Ishikawa (cell line): ENCODE data around the gene ST14.

Source experiments
- CEBPB ChIP-seq: IDR thresholded peaks from 2 replicates; pipeline ENCODE4 v1.6.1; 2012
- CREB1 ChIP-seq: IDR thresholded peaks from 2 replicates; pipeline ENCODE4 v1.6.1; 2012; ENCODE audit warnings: low read depth
- EGR1 ChIP-seq: IDR thresholded peaks from 2 replicates; pipeline ENCODE4 v1.6.1; 2012
- EP300 ChIP-seq: IDR thresholded peaks from 2 replicates; pipeline ENCODE4 v1.6.1; 2012; ENCODE audit warnings: borderline replicate concordance
- FOXM1 ChIP-seq: IDR thresholded peaks from 2 replicates; pipeline ENCODE4 v1.6.1; 2012; ENCODE audit warnings: low read depth, borderline replicate concordance
- RAD21 ChIP-seq: IDR thresholded peaks from 2 replicates; pipeline ENCODE4 v1.6.1; 2012; ENCODE audit warnings: low read depth
- REST ChIP-seq: IDR thresholded peaks from 2 replicates; pipeline ENCODE4 v1.6.1; 2012; ENCODE audit warnings: low read depth, mild to moderate bottlenecking
- TAF1 ChIP-seq: IDR thresholded peaks from 2 replicates; pipeline ENCODE4 v1.6.1; 2012; ENCODE audit warnings: low read depth, mild to moderate bottlenecking
- YY1 ChIP-seq: IDR thresholded peaks from 2 replicates; pipeline ENCODE4 v1.6.1; 2012; ENCODE audit warnings: low read depth
- ZBTB7A ChIP-seq: IDR thresholded peaks from 2 replicates; pipeline ENCODE4 v1.6.1; 2012; ENCODE audit warnings: low read depth
- TF ChIP-seq, protein P1 (sequence below): IDR thresholded peaks from 2 replicates; pipeline ENCODE4 v1.6.1; 2012
- TF ChIP-seq, protein P2 (sequence below): IDR thresholded peaks from 2 replicates; pipeline ENCODE4 v1.6.1; 2012

- TF ChIP-seq FOXM1 (no peak), EP300 (no peak), ZBTB7A (no peak), CREB1 (no peak), YY1 (no peak), REST (no peak), RAD21 (no peak), TAF1 (no peak), CEBPB (no peak), EGR1 (no peak)
- TF ChIP-seq, protein P1, sequence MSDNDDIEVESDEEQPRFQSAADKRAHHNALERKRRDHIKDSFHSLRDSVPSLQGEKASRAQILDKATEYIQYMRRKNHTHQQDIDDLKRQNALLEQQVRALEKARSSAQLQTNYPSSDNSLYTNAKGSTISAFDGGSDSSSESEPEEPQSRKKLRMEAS = no peak
- TF ChIP-seq, protein P2, sequence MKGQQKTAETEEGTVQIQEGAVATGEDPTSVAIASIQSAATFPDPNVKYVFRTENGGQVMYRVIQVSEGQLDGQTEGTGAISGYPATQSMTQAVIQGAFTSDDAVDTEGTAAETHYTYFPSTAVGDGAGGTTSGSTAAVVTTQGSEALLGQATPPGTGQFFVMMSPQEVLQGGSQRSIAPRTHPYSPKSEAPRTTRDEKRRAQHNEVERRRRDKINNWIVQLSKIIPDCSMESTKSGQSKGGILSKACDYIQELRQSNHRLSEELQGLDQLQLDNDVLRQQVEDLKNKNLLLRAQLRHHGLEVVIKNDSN = no peak
Measured at GRCh38 chr11:130127509-130127908, 32.1 kb upstream of the ST14 start.
